Stimulated activated CD4-positive, alpha-beta T cell treated with anti-CD3 and anti-CD28 coated beads, TNF-alpha, amount 100 ng/mL, for 1 hour (primary cell): ENCODE measurements around the gene APP.

Experiments
- DNase-seq, 3 donors: peaks; one replicate each; pipeline ENCODE4 v3.0.0-alpha.2; 2020; ENCODE audit warnings: low read depth in 3 of 3, low spot score in 1 of 3

APP gene

GRCh38 chr21:25910809-25911208, 259.8 kb downstream of the APP start:
- DNase-seq, result no peak

GRCh38 chr21:25909341-25909740, 261.2 kb downstream of the APP start:
- no peak for DNase-seq

GRCh38 chr21:25908495-25908894, 262.1 kb downstream of the APP start:
- DNase-seq, result no peak

GRCh38 chr21:25907573-25908275, 262.8 kb downstream of the APP start:
- DNase-seq, result no peak

GRCh38 chr21:25906587-25906986, 264.0 kb downstream of the APP start:
- no peak for DNase-seq

- DNase-seq, result no peak
Measured at GRCh38 chr21:25905126-25905525, 265.4 kb downstream of the APP start.

- DNase-seq, result no peak
Measured at GRCh38 chr21:25904044-25904695, 266.4 kb downstream of the APP start.

- DNase-seq, result no peak
Measured at GRCh38 chr21:25903607-25904006, 267.0 kb downstream of the APP start.

- DNase-seq, result no peak
Measured at GRCh38 chr21:25901330-25901979, 269.1 kb downstream of the APP start.

- DNase-seq, result no peak
Measured at GRCh38 chr21:25898671-25899070, 271.9 kb downstream of the APP start.

- DNase-seq, result no peak
Measured at GRCh38 chr21:25897383-25897782, 273.2 kb downstream of the APP start.

GRCh38 chr21:25896501-25897056, 274.0 kb downstream of the APP start:
- DNase-seq, result no peak

GRCh38 chr21:25895565-25896205, 274.9 kb downstream of the APP start:
- DNase-seq, result no peak

- no peak for DNase-seq
Measured at GRCh38 chr21:25893191-25893590, 277.4 kb downstream of the APP start.

- no peak for DNase-seq
Measured at GRCh38 chr21:25891596-25891995, 279.0 kb downstream of the APP start.

- no peak for DNase-seq
Measured at GRCh38 chr21:25890001-25890400, 280.6 kb downstream of the APP start.

- no peak for DNase-seq
Measured at GRCh38 chr21:25888711-25889110, 281.9 kb downstream of the APP start.

- no peak for DNase-seq
Measured at GRCh38 chr21:25887646-25888306, 282.8 kb downstream of the APP start.

GRCh38 chr21:25887166-25887565, 283.4 kb downstream of the APP start:
- DNase-seq, result no peak

GRCh38 chr21:25885880-25886279, 284.7 kb downstream of the APP start:
- DNase-seq, result no peak

- DNase-seq, result no peak
Measured at GRCh38 chr21:25885405-25885804, 285.2 kb downstream of the APP start.
